Kidney (tissue), 14 donors: Measurements from ENCODE around the gene KRTAP20-4. TPM values are rescaled to one million over a fixed set of nuclear protein-coding genes. Genes with fewer than 3 reads are reported as not detected.

Experiments
- DNase-seq, 5 donors: peaks; one replicate each; pipeline ENCODE4 v3.0.0-alpha.2; 2013 to 2020
- FAIRE-seq: peaks from 2 replicates; lab custom pipeline; 2012; peaks lifted over from hg19 to GRCh38; lab: Jason Lieb, UNC
- H3K27ac ChIP-seq, 2 donors: one replicate each; pipeline ENCODE4 v1.7.0; 2013; ENCODE audit warnings: low read depth in 2 of 2, low read length in 2 of 2, inconsistent platforms in 1 of 2
- H3K27me3 ChIP-seq: one replicate; pipeline ENCODE4 v1.7.1; 2013; ENCODE audit warnings: low read length, inconsistent platforms; ENCODE audit not compliant: control insufficient read depth, insufficient read depth
- H3K36me3 ChIP-seq, 3 donors: one replicate each; pipeline versions ENCODE4 v1.7.0 to v1.7.1; 2013; ENCODE audit warnings: low read length in 3 of 3, control low read depth in 1 of 3, inconsistent platforms in 1 of 3; ENCODE audit not compliant: insufficient read depth in 3 of 3, control insufficient read depth in 2 of 3
- H3K4me1 ChIP-seq, 3 donors: one replicate each; pipeline versions ENCODE4 v1.7.0 to v1.7.1; 2013; ENCODE audit warnings: low read length in 3 of 3, inconsistent platforms in 1 of 3, low read depth in 1 of 3; ENCODE audit not compliant: control insufficient read depth in 2 of 3, insufficient read depth in 2 of 3
- H3K4me3 ChIP-seq, 3 donors: one replicate each; pipeline versions ENCODE4 v1.7.0 to v1.8.1; 2013; ENCODE audit warnings: low read length in 3 of 3, control low read depth in 1 of 3, inconsistent platforms in 1 of 3
- H3K9ac ChIP-seq, 3 donors: one replicate each; pipeline versions ENCODE4 v1.7.0 to v1.7.1; 2013; ENCODE audit warnings: low read length in 3 of 3, control low read depth in 1 of 3, inconsistent platforms in 1 of 3
- H3K9me3 ChIP-seq, 3 donors: one replicate each; pipeline versions ENCODE4 v1.7.0 to v1.7.1; 2013; ENCODE audit warnings: low read length in 3 of 3, control low read depth in 1 of 3, inconsistent platforms in 1 of 3; ENCODE audit not compliant: control insufficient read depth in 2 of 3, insufficient read depth in 1 of 3
- CTCF ChIP-seq: IDR thresholded peaks from 3 replicates; pipeline ENCODE4 v1.5.1; 2012; ENCODE audit warnings: mild to moderate bottlenecking, moderate library complexity, borderline replicate concordance; ENCODE audit not compliant: insufficient read depth; ENCODE audit errors: extremely low read depth
- intact Hi-C: fragments of 100-400 bp; cut with DNase I; formaldehyde crosslinking; loops from one replicate; pipeline ENCODE4 v1.11.1; 2022
- polyA plus RNA-seq: library from polyadenylated mRNA; stranded (reverse); fragments of 350-450 nt; fragmentation: Illumina TruSeq; extraction: RNeasy Lipid Tissue Mini Kit (QIAGEN cat#74804); gene quantifications from one replicate; pipeline ENCODE4 v1.2.3, GENCODE V29; 2014; ENCODE audit warnings: low read depth, low replicate concordance; ENCODE audit not compliant: insufficient read depth
- total RNA-seq: library from RNA; stranded (reverse); fragmentation: NEBNext Ultra II Directional; extraction: Animal tissue kit (Norgen Biotek cat#: 25700); gene quantifications from one replicate; pipeline ENCODE4 v1.2.1, GENCODE V29; 2021
- donor health status: control.
- donor health status: control.
- donor health status: control.
- donor health status: control.
- donor health status: control.
- donor health status: DM: yes; HTN: yes; CAD: no.
- donor health status: Normal renal cell carcinoma (clear cell type).

Gene KRTAP20-4
- total and polyA plus RNA-seq, 2 donors from 2014 or later: not detected

DNA sequence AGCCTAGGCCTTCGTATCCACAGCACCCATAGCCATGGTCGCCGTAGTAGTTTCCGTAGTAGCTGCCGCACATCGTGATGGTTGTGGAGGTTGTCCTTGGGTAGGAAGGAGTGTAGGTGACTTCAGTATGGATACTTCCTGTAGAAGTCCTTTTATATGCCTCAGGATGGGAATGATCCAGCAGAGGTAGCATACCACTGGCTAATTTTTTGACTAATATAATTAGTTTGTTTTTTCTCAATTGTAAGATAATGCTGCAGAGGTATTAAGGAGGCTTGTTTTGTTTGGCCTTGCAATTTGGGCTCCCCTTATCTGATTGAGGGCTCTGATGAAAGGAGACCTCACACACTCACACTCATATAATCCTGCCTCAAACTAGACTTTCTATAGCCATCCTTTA is 21.6 kb upstream of the KRTAP20-4 start, which contains the start of gene KRTAP6-2:
KRTAP6-2 (minus strand) TSS at position 101 of the 400 bp plus-strand sequence; CDS start at position 73, 28 bp downstream.
- DNase-seq (no peak), FAIRE-seq (no peak)
- intact Hi-C loops: no loop called here
- Histone ChIP-seq H3K4me1 (no peaks in the 10 kb centered on the region), H3K27ac (no peak within 1 kb of the TSS), H3K27me3 (no peaks in the 10 kb centered on the region), H3K9me3 (no peaks in the 10 kb centered on the region), H3K4me3 (no peak within 1 kb of the TSS), H3K9ac (no peak within 1 kb of the TSS), H3K36me3 (no peaks in the 10 kb centered on the region)
- no peak for TF ChIP-seq CTCF

GRCh38 chr21:30600787-30601186 is 19.6 kb upstream of the KRTAP20-4 start, which contains the start of gene KRTAP22-1:
Gene KRTAP22-1, plus strand, starts transcription at chr21:30601087.
- TF ChIP-seq CTCF: no peak
- H3K4me3 ChIP-seq: no peak within 1 kb of the TSS
- H3K27me3 ChIP-seq: no peaks in the 10 kb centered on the region
- no peaks in the 10 kb centered on the region for H3K4me1 ChIP-seq
- H3K9ac ChIP-seq: no peak within 1 kb of the TSS
- DNase-seq (no peak), FAIRE-seq (no peak)
- intact Hi-C loops: no loop called here
- H3K27ac ChIP-seq: no peak within 1 kb of the TSS
- H3K9me3 ChIP-seq: no peaks in the 10 kb centered on the region
- H3K36me3 ChIP-seq: no peaks in the 10 kb centered on the region

GRCh38 chr21:30605968-30606367 is 14.5 kb upstream of the KRTAP20-4 start:
- FAIRE-seq: no peak
- H3K9me3 ChIP-seq: no peaks in the 10 kb centered on the region

More at GRCh38 chr21:30605968-30606367, 14.5 kb upstream of the KRTAP20-4 start:
- TF ChIP-seq CTCF: no peak
- DNase-seq: no peak
- Histone ChIP-seq H3K36me3 (no peaks in the 10 kb centered on the region), H3K4me1 (no peaks in the 10 kb centered on the region), H3K27ac (no peak overlapping the region), H3K4me3 (no peak overlapping the region), H3K9ac (no peak overlapping the region), H3K27me3 (no peaks in the 10 kb centered on the region)
- intact Hi-C loops: no loop called here
